ENCODE data around the gene ARL4D. TPM values are rescaled to one million over a fixed set of nuclear protein-coding genes. Genes with fewer than 3 reads are reported as not detected.

Gene ARL4D
- total and polyA plus RNA-seq, 2 of the 8 experiments (the other 6 are each of a cell fraction or from before 2014, with no cell fraction given): 8.4 to 9.2 TPM

DNA sequence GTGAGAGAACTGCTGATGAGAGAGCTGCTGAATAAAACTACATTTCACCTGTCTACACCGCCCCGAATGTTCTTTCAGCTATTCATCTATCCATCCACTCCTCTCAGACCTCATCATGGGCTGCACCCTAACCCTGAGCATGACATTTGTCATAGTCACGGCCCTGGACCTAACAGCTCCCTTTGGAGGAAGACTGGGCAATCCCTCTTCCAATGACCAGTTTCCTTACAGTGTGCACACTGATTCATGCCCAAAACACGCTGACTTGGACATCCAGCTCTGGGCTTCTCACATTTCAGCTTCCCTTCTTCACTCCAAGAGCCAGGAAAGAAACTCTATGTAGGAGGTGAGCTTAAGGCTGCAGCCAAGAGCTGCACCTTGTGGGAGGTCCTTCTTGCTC is 41.8 kb upstream of the ARL4D start:
- no peak for TF ChIP-seq EP300 (IDR thresholded peaks at IDR 0.05; ENCODE audit: borderline replicate concordance in 1 of 2, low read depth in 2 of 2, low read length in 2 of 2)
- no peak for TF ChIP-seq RAD21 (IDR thresholded peaks at IDR 0.05 in 1 of 2, conservative IDR thresholded peaks at IDR 0.05 in 1 of 2; ENCODE audit: low read depth in 2 of 2, low read length in 2 of 2)
- TF ChIP-seq JUN (IDR thresholded peaks at IDR 0.05; ENCODE audit: low read depth, low read length): no peak
- TF ChIP-seq BCL11A (IDR thresholded peaks at IDR 0.05; ENCODE audit: low read depth in 2 of 2, low read length in 2 of 2): no peak
- TF ChIP-seq CEBPB (IDR thresholded peaks at IDR 0.05; ENCODE audit: low read depth, low read length): no peak
- TF ChIP-seq KDM4A (IDR thresholded peaks at IDR 0.05; ENCODE audit: low read depth, low read length, severe bottlenecking): no peak
- TF ChIP-seq, protein P1, sequence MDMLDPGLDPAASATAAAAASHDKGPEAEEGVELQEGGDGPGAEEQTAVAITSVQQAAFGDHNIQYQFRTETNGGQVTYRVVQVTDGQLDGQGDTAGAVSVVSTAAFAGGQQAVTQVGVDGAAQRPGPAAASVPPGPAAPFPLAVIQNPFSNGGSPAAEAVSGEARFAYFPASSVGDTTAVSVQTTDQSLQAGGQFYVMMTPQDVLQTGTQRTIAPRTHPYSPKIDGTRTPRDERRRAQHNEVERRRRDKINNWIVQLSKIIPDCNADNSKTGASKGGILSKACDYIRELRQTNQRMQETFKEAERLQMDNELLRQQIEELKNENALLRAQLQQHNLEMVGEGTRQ (IDR thresholded peaks at IDR 0.05; ENCODE audit: low read length): no peak
- TF ChIP-seq SP1 (IDR thresholded peaks at IDR 0.05; ENCODE audit: low read depth, low read length): no peak
- Histone ChIP-seq H3K79me2 (ENCODE audit: control insufficient read depth in 1 of 2, insufficient read depth in 2 of 2, low read length in 2 of 2) (no peaks in the 10 kb centered on the region), H3K56ac (replicated peaks; ENCODE audit: insufficient read length, low read depth, low read length) (no peak overlapping the region), H2BK15ac (ENCODE audit: low read length) (no peak overlapping the region), H3K9me3 (ENCODE audit: insufficient read depth in 2 of 2, low read depth in 1 of 2, low read length in 1 of 2) (no peaks in the 10 kb centered on the region; a peak in 1 of 4 replicates), H3K79me1 (ENCODE audit: low read depth, low read length) (no peaks in the 10 kb centered on the region), H4K8ac (ENCODE audit: extremely low read depth, insufficient read depth, low read length) (no peak overlapping the region), H2BK20ac (ENCODE audit: low read length) (no peak overlapping the region), H2BK12ac (ENCODE audit: low read depth, low read length) (no peak overlapping the region), H3K14ac (ENCODE audit: insufficient read length) (no peak overlapping the region), H2AFZ (ENCODE audit: low read length) (no peak overlapping the region), H3K4me3 (ENCODE audit: extremely low read depth in 1 of 4, insufficient read depth in 2 of 4, low read depth in 3 of 4, low read length in 4 of 4) (no peak overlapping the region), H4K5ac (ENCODE audit: insufficient read length, low read depth, low read length) (no peak overlapping the region), H3K23ac (ENCODE audit: insufficient read length) (no peak overlapping the region), H4K91ac (replicated peaks; ENCODE audit: insufficient read length, low read length) (no peak overlapping the region), H3K4me1 (replicated peaks in 1 of 4; ENCODE audit: control insufficient read depth in 3 of 4, insufficient read depth in 4 of 4, low read length in 3 of 4) (peaks cover 0 to 6% (median 4%) of the 10 kb centered on the region in 4 experiments; a peak in 4 of 7 replicates), H2AK5ac (ENCODE audit: low read depth, low read length) (no peak overlapping the region), H3K36me3 (ENCODE audit: control insufficient read depth in 2 of 4, insufficient read depth in 4 of 4, low read length in 3 of 4) (no peaks in the 10 kb centered on the region), H3K4ac (replicated peaks; ENCODE audit: insufficient read length, low read depth, low read length) (no peak overlapping the region), H3K18ac (ENCODE audit: extremely low read depth, low read length) (no peak overlapping the region), H3K9ac (replicated peaks in 1 of 4; ENCODE audit: extremely low read depth in 1 of 4, low read depth in 3 of 4, low read length in 3 of 4) (no peak overlapping the region), H4K20me1 (replicated peaks in 1 of 2; ENCODE audit: control insufficient read depth in 1 of 2, insufficient read depth in 2 of 2, low read length in 2 of 2) (no peaks in the 10 kb centered on the region), H2BK5ac (ENCODE audit: low read depth, low read length) (no peak overlapping the region), H3K27me3 (replicated peaks in 1 of 4; ENCODE audit: control insufficient read depth in 3 of 4, extremely low read depth in 1 of 4, insufficient read depth in 3 of 4, low read length in 3 of 4) (peaks cover 0 to 17% (median 7%) of the 10 kb centered on the region in 4 experiments; a peak in 5 of 7 replicates), H3K23me2 (ENCODE audit: low read depth, low read length) (peaks cover 5% of the 10 kb centered on the region), H3K27ac (ENCODE audit: low read depth, low read length) (no peak overlapping the region), H2BK120ac (replicated peaks; ENCODE audit: low read depth, low read length) (no peak overlapping the region), H3K4me2 (ENCODE audit: insufficient read depth in 1 of 2, low read depth in 2 of 2, low read length in 2 of 2) (no peak overlapping the region)
- ChIA-PET CTCF (ENCODE audit: partially characterized antibody) (interaction anchor here (0.7 to 3.4 kb wide), 8 partner anchors 11 to 37 kb away, joined by 3 to 29 read pairs (median 4); no protein-coding TSS in a partner anchor), POLR2A (ENCODE audit: partially characterized antibody) (interaction anchor here (1.0 to 6.9 kb wide), 6 partner anchors 11 to 41 kb away, joined by 3 to 105 read pairs (median 9); no protein-coding TSS in a partner anchor)
- WGBS, 2 experiments (ENCODE audit: extremely low coverage in 1 of 2, insufficient coverage in 1 of 2, insufficient read length in 1 of 2, insufficient replicate concordance in 2 of 2, low coverage in 1 of 2, low lambda C conversion rate in 2 of 2, missing lambda C conversion rate in 1 of 2): 89% methylated on average over 4 of the region's 4 CpGs; no CpG with 5 or more reads in 1 of the 2 experiments
- FAIRE-seq: no peak
- no peak for DNase-seq (ENCODE audit: low read depth in 1 of 2, low spot score in 2 of 2)
